KMS-11 (cell line): ENCODE data around the gene XRCC1.

ENCODE experiments used
- H2AFZ ChIP-seq: fragments of 200-600 bp; sonication (generic); 2 replicates; pipeline ENCODE4 v1.6.1; 2016; ENCODE audit warnings: antibody characterized with exemption, mixed run types, low read depth
- H3K27ac ChIP-seq: fragments of 200-600 bp; sonication (generic); 2 replicates; pipeline ENCODE4 v1.6.1; 2016; ENCODE audit warnings: mild to moderate bottlenecking, mixed run types
- H3K27me3 ChIP-seq: fragments of 200-600 bp; sonication (generic); 2 replicates; pipeline ENCODE4 v1.6.1; 2017; ENCODE audit warnings: mild to moderate bottlenecking, low read depth, mixed run types, moderate library complexity; ENCODE audit not compliant: insufficient read depth
- H3K36me3 ChIP-seq: fragments of 200-600 bp; sonication (generic); 2 replicates; pipeline ENCODE4 v1.6.1; 2017; ENCODE audit warnings: mild to moderate bottlenecking, mixed run types; ENCODE audit not compliant: insufficient read depth
- H3K4me1 ChIP-seq: fragments of 200-600 bp; sonication (generic); 2 replicates; pipeline ENCODE4 v1.6.1; 2016; ENCODE audit warnings: mild to moderate bottlenecking, low read depth, mixed run types; ENCODE audit not compliant: poor library complexity, severe bottlenecking
- H3K4me2 ChIP-seq: fragments of 200-600 bp; sonication (generic); 2 replicates; pipeline ENCODE4 v1.7.0; 2016; ENCODE audit warnings: mild to moderate bottlenecking, mixed run types
- H3K4me3 ChIP-seq: fragments of 200-600 bp; sonication (generic); IDR thresholded peaks from 2 replicates; pipeline ENCODE4 v1.6.1; 2017; ENCODE audit warnings: low read depth, low read length, mixed read lengths; ENCODE audit not compliant: insufficient read depth
- H3K79me2 ChIP-seq: fragments of 200-600 bp; sonication (generic); 2 replicates; pipeline ENCODE4 v1.6.1; 2016; ENCODE audit warnings: low read depth, mixed run types; ENCODE audit not compliant: insufficient read depth
- H3K9ac ChIP-seq: fragments of 200-600 bp; sonication (generic); 2 replicates; pipeline ENCODE4 v1.6.1; 2016; ENCODE audit warnings: mild to moderate bottlenecking, mixed run types
- H4K20me1 ChIP-seq: fragments of 200-600 bp; sonication (generic); 2 replicates; pipeline ENCODE4 v1.6.1; 2016; ENCODE audit warnings: mild to moderate bottlenecking, mixed run types; ENCODE audit not compliant: insufficient read depth
- CTCF ChIP-seq: fragments of 200-600 bp; sonication (generic); conservative IDR thresholded peaks from 2 replicates; pipeline ENCODE4 v1.6.1; 2017; ENCODE audit warnings: low read depth, mild to moderate bottlenecking, antibody characterized with exemption, low read length, moderate library complexity, mixed read lengths

XRCC1 gene

GRCh38 chr19:43595605-43595998 lies 20.3 kb upstream of the XRCC1 start:
- peaks cover 35% of the 10 kb centered on the region for H3K79me2 ChIP-seq
- H3K27ac ChIP-seq = peak overlapping the region; percentile 93
- peak overlapping the region; percentile 64 for H2AFZ ChIP-seq
- H3K4me3 ChIP-seq = no peak overlapping the region
- H3K27me3 ChIP-seq = no peaks in the 10 kb centered on the region
- peak overlapping the region; percentile 65 for H3K4me2 ChIP-seq
- H3K36me3 ChIP-seq = no peaks in the 10 kb centered on the region
- H3K4me1 ChIP-seq = peaks cover 14% of the 10 kb centered on the region
- no peak for TF ChIP-seq CTCF
- H4K20me1 ChIP-seq = no peaks in the 10 kb centered on the region
- peak overlapping the region; percentile 95 for H3K9ac ChIP-seq

- Histone ChIP-seq H3K27ac (peak overlapping the region; percentile 93), H3K9ac (peak overlapping the region; percentile 95), H2AFZ (peak overlapping the region; percentile 64), H3K4me3 (no peak overlapping the region), H4K20me1 (no peaks in the 10 kb centered on the region), H3K4me2 (peak overlapping the region; percentile 65), H3K79me2 (peaks cover 35% of the 10 kb centered on the region), H3K36me3 (no peaks in the 10 kb centered on the region), H3K4me1 (peaks cover 14% of the 10 kb centered on the region), H3K27me3 (no peaks in the 10 kb centered on the region)
- TF ChIP-seq CTCF = peak; percentile 79
Measured at GRCh38 chr19:43594710-43595604, 19.6 kb upstream of the XRCC1 start.

GRCh38 chr19:43594081-43594697 lies 18.9 kb upstream of the XRCC1 start:
- H3K9ac ChIP-seq = no peak overlapping the region
- no peak overlapping the region for H3K4me3 ChIP-seq
- H4K20me1 ChIP-seq = no peaks in the 10 kb centered on the region
- peaks cover 35% of the 10 kb centered on the region for H3K79me2 ChIP-seq
- no peaks in the 10 kb centered on the region for H3K36me3 ChIP-seq
- H3K4me1 ChIP-seq = peaks cover 14% of the 10 kb centered on the region
- no peak overlapping the region; the same call in 1 of the 2 replicates for H3K27ac ChIP-seq
- H2AFZ ChIP-seq = no peak overlapping the region
- no peak for TF ChIP-seq CTCF
- peak overlapping the region; percentile 65 for H3K4me2 ChIP-seq
- no peaks in the 10 kb centered on the region for H3K27me3 ChIP-seq

GRCh38 chr19:43592800-43593350 lies 17.5 kb upstream of the XRCC1 start:
- Histone ChIP-seq H3K4me1 (peaks cover 13% of the 10 kb centered on the region), H2AFZ (no peak overlapping the region), H3K4me2 (no peak overlapping the region), H3K4me3 (no peak overlapping the region), H3K79me2 (peaks cover 26% of the 10 kb centered on the region), H3K9ac (no peak overlapping the region), H3K27me3 (no peaks in the 10 kb centered on the region), H4K20me1 (no peaks in the 10 kb centered on the region), H3K27ac (no peak overlapping the region), H3K36me3 (no peaks in the 10 kb centered on the region)
- no peak for TF ChIP-seq CTCF
